CD4-positive, alpha-beta T cell treated with Interleukin-2 at 100 ng/mL for 4 hours (primary cell): ENCODE measurements around the gene GRM4.
"Not testable (repeated sequence)": the region's sequence is repeated elsewhere in the genome, so short reads cannot be mapped to it uniquely, and the experiment has no call there.

ENCODE experiments used
- DNase-seq: peaks from one replicate; pipeline ENCODE4 v3.0.0-alpha.2; 2020; ENCODE audit warnings: low spot score

Gene GRM4

DNA sequence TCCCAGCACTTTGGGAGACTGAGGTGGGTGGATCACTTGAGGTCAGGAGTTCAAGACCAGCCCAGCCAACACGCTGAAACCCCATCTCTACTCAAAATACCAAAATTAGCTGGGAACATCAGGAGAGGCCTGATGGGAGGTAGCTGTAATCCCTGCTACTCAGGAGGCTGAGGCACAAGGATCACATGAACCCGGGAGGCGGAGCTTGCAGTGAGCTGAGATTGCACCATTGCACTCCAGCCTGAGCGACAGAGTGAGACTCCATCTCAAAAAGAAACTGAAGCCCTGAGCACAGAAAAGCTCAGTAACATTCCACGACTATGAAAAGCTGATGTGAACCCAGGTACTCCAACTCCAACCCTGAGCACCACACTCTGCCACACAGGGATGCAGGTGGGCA, 103.9 kb downstream of the GRM4 start:
- not testable (repeated sequence) for DNase-seq

DNA sequence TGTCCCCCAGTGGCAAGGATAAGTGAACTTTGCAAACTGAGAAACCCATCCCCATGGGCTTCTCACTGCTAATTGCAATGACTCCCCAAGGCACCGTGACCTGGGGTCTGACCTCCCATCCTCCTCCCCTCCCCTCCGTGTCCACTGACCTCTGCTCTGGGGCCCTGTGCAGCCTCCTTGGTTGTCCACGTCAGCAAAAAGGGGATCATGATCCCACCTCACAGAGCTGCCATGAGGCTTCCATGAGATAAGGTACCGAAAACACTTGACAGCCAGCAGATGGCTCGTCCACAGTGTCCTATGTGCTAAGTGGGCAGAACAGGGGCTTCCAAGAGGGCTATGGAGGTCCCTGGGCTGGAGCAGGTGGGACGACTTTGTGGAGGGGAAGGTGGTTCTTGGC, 104.5 kb downstream of the GRM4 start:
- DNase-seq = no peak

DNA sequence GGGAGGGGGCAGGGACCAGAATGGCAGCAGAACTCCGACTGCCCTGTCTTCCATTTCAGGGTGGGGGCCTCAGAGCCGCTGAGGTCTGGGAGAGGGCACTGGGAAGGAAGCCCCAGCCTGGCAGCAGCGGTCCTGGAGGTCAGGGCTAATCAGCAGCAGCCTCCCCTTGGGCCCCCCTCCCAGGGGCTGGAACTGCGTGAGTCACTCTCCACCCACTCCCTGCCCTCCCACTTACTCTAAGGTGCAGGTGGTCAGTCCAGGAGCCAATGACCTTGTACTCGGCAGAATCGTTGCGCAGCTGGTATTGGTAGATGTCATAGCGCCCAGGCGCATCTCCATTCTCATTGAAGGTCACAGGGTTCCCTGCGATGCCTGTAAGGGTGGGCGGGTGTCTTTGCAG, 105.9 kb downstream of the GRM4 start:
- DNase-seq = no peak

DNA sequence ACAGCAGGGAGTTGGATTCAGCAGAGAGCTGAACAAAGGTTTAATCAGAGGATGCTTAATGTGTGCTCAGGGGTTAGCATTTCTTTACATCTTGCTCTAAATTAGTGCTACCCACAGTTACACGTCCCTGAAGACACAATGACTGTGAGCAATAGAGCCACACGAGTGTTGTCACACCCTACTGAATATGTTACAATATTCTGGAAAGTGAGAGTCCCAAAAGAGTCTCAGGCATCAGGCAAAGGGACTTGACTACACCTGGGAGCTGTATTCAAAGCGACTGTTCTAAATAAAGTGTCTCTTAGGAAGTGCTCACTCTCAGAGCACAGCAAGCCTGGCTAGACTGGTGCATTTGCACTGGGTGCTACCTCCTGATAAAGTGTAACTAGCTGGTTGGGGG, 108.7 kb downstream of the GRM4 start:
- DNase-seq = no peak

DNA sequence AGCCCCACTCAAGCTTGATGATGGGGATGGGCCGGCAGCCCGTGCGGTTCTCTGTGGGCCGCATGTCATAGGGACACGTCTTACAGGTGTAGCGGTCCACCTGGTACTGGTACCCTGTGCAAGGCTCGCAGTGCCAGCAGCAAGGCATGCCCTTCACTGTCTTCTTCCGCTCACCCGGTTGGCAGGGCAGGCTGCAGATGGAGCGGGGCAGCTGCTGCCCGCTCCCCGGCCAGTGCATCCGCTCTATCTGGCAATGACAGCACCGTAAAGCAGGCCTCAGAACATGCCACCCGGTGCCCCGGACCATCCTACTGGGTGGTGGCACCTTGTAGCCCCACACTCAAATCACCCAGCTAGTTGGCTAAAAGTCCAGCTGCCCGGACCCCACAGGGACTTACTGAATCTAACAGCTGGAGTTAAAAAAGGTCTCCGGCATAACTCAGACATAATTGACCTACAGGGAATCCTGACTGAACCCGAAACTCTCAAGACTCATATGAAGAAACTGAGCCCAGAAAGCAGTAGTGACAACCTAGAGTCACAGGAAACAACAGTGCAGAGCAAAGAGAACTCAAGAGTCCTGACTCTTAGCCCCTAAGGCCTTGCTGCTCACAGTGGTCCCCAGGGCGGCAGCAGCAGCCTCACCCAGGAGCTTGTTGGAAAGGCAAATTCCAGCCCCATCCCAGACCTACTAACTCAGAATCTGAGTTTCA, 109.4 kb downstream of the GRM4 start:
- no peak for DNase-seq

DNA sequence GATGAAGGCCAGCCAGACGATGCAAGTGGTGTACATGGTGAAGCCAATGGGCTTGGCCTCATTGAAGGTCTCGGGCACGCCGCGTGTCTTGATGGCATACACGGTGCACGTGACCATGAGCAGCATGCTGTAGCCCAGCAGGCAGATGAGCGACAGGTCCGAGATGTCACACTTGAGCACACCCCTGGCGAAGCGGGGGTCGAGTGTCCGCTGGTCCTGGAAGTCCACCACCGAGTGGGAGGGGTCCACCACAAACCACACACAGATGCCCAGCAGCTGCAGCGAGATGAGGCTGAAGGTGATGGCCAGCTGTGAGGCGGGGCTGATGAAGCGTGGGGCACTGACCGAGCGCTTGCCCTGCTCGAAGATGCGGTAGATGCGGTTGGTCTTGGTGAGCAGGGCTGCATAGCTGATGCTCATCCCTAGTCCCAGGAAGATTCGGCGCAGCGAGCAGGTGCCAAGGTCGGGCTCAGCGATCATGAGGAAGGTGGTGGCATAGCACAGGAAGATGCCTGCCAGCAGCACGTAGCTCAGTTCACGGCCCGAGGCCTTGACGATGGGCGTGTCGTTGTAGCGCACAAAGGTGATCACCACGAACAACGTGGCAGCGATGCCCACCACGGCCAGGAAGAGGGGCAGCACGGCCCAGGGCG, 110.1 kb downstream of the GRM4 start:
- no peak for DNase-seq

DNA sequence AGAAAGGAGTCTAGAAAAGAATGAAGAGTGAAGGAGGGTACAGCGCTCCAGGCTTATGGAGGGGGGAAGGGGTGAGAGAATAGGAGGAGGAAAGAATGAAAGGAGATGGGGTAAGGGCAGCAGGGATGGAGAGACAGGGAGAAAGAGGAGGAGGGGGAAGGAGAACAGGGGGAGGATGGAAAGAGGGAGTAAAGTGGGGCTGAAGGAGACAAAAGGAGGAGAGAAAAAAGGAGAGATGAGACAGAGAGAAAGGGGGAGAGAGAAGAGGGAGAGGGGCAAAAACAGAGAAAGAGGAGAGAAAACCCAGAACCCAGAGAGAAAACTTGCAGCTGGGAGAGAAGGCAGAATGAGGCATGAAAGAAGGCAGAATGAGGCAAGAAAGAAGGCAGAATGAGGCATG, 110.7 kb downstream of the GRM4 start:
- no peak for DNase-seq

DNA sequence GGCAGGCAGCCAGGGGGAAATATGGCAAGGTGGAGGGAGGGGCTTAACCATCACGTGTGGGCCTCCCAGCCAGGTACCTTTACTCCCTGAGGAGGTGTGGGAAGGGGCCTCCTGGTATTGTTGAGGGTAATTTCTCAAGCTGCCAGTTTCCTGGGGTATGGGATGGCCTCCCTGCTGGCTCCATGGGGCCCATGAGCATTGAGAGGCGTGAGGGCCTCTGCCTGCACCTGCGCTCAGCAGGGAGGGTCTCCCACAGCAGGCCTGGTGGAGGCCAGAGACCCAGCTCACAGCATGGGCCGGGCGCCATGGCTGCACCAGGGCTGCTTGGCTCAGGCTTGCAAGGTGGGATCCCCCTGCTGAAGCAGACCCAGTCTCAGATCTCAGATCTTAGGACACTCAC, 113.0 kb downstream of the GRM4 start:
- no peak for DNase-seq

DNA sequence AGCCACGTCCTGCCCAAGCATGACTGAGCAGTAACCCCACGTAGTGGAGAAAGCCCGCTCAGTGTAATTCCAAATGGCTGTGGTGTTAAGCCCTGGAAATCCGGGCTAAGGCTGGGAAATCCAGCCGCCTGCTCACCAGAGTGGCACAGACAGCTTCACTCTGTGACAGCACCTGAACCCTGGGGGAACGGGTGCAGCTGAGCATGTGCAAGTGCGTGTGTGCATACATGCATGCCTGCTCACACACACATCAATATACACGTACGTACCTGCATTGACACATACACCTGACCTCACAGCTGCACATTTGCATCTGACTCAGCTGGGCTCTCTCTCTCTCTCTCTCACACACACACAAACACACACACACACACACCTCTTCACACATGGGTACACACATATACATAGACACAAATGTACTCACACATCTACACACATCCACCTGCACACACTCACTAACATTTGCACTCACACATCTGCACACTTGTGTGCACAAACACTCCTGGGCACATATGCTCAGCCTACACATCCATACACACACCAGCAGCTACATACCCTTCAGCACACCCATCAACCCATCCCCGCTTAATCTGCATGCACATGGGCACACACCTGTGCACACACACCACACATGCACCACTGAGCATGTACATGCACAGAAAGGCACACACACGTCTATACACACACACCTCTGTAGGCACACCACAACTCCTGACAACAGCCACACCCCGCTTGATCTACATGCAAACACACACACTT, 114.1 kb downstream of the GRM4 start:
- DNase-seq = no peak

DNA sequence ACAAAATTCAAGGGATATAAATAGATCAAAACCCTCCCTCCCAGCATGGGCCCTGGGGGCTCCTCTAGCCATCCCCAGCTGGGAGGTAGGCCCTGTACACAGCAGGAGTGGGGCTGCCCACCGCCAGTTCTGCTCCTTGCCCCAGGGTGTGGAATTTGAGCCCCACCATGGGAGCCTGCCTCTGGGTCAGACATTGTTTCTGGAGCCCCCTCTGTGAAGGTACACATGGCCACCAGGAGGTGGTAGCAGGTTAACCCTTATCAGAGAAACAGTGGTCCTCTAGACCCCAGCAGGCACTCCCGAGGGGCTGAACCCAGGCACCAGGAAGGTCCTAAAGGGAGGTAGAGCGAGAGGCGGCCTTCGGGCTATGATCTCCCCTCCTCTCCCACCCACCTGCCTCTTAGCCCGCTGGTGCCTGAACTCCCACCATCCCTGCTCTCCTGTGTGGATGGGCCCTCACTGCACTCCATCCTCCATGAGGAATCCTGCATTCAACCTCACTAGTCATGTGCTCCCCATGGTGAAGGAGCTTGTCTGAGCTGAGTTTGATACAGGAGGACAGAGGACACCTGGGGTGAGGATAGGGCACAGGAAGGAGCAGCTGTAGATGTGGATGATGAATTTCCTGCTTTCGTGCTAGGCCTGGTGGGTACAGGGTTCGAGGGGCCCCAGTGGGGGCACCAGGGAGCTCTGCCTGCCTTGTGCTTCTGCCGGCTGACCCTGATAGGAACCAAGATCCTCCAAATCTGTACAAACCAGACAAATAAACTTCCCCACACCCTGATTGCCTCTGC, 114.9 kb downstream of the GRM4 start:
- no peak for DNase-seq

DNA sequence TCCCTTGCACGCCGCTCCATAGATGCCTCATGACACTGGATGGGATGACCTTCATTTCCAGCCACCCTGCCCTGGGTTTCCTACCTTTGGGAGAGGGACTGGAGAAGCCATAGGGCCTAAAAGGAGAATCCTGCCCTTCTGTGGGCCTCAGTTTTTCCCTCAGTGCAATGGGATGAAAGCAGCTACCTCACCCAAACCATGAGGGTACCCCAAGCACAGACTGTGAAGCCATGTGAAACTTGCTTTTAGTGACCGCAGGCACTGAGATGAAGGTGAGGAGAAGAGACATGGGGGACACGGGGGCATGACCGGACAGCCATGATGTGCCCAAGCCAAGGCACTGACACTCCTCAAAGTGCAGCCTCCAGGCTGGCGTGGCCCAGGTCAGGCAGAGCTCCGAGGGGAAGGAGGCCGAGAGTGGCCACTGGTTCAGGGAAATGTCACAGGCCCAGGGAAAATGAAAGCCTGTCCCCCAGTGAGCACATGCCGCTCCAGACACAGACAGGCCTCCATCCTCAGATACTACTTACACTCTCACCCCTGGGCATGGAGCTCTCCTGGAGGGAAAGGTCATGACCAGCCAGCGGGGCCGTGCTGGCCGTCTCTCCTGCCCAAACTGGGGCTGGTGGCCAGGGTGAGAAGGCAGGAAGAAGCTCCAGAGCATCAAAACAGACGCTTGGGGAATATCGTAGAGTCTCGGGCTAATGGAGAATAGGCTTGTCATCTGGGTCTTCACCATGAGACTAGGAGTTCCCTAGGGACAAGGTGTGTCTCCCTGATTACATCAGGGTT, 116.2 kb downstream of the GRM4 start:
- no peak for DNase-seq

DNA sequence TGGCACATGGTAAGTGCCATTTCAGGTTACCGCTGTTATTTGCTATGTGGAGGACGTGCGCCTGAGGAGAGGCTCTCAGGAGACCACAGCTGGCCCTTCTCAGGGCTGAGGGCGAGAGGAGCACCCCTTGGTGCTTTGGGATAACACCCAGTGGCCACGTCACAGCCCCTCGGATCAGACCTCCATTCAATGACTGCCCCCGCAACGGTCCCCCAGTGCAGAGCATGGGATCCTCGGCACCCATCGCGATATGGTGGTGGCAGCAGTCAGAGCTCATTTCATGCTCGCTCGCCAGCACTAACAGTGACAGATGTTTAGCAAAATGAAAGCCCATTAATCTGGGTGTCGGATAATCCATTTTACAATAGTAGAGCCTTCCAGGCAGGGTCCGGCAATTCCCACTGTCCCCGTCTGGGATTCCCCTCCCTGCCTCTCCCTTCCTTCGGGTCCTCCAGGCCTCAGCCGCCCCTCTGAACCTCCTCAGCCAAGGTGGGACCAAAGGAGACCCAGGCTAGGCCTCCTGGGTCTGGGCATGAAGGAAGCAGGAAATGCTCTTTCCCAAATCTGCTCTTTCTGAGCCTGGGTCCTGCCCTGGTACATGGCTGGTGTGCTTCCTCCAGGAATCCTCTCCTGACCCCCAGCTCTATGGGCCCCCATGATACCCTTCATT, 117.1 kb downstream of the GRM4 start:
- no peak for DNase-seq

DNA sequence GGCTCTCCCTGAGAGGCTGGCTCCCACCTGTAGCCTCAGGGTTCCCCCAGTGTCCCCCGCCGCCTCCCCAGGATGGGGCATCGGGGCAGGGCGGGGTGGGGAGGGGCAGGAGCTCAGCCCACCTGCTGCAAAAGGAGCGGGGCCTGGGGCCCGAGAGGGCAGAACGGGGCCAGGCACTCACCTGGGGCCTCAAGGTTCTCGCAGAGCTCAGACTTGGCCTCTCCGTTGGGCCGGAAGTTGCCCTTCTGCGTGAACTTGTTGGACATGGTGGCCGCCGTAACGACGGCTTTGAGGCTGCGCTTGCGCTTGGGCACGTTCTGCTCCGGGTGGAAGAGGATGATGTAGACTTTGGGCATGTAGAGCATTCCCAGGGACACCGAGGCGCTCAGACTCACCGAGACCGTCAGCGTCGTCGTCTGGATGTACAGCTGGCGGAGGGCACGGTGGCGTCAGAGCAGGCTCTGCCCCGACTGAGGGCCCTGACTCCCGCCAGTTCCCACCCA, 117.9 kb downstream of the GRM4 start:
- no peak for DNase-seq

DNA sequence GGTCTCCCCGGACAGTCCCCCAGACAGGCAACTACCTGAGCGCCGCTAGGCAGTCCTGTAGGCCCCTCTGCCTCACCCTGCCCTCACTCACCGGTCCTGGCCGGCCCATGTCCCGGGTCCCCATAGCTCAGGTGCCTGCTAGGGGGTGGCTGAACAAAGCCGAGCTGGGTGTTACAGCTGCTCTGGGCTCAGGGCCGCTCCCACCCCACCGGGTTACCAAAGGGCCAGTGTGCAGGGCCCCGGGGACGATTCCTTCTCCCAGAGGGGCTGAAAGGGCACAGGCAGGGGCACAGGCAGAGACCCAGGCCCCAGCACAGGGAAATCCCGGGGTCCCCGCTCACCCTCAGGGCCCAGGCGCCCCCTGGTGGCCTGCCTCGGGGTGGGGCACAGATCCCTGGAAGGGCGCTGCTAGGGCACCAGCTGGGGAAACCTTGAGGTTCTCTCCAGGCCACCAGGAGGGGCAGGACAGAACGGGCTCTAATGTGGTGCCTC, 118.4 kb downstream of the GRM4 start:
- DNase-seq = peak; percentile 53

DNA sequence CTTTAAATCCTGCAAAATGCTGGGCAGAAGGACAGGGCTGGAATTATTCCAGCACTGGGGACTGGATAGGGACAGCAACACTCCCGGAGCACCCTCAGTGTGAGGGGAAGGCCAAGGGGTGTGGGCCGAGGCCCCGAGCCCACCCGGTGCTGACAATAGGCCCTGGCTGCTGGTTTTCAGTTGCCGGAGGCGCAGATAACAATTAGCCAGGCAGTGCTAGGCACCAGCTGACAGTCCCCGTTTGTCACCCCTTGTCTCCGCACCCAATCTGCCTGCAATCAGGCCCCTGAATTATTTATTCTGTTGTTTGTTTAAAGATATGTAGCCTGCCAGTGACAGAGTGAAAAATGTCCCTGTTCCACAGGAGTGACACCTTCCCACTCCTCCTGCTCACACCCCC, 120.0 kb downstream of the GRM4 start:
- DNase-seq = no peak

DNA sequence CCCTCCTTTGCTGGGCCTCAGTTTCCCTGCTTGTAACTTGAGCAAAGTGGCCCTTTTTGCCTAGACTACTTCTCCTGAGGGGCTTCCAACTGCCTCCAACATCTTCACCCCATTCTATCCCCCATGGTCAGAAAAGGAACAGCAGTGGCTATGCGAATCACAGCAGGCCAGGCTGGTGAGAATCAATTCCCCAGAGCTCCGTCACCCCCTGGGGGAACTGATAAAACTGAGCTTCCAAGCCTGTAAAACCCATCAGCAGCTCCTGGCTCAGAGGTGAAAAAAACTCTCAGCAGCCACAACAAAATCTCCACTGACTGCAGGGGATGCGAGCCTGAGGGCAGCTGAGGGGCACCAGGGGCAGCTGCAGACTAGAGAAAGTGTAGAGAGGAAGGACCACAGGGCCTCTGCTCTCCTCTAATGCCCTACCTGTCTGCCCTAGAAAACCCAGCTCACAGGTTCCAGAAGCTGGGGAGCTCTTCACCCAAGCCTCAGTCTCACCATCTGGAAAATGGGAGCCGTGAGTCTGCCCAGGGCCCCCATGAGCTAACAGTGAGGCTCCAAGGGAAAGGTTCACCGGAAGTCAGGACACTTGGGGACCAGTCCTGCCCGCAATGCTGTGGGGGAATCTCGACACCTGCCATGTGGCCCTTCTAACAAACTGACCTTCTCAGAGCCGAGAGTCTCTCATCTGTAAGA, 120.6 kb downstream of the GRM4 start:
- no peak for DNase-seq

DNA sequence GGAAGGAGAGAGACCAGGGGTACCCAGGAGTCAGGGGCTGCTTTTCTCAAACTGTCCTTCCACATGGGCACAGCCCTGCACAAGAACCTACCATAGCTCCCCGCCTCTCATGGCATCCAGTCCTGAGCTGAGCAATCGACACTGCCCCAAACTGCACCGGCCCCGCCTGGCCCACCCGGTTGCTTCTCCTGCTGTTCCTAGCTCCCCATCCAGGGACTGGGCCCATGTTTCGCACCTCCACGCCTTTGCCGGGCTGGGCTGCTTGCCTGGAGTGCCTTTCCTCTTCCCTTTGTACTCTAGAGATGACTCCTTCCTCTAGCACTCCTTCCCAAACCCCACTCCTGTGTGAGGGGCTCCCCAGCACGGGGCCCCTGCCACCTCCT, 123.0 kb downstream of the GRM4 start:
- no peak for DNase-seq

DNA sequence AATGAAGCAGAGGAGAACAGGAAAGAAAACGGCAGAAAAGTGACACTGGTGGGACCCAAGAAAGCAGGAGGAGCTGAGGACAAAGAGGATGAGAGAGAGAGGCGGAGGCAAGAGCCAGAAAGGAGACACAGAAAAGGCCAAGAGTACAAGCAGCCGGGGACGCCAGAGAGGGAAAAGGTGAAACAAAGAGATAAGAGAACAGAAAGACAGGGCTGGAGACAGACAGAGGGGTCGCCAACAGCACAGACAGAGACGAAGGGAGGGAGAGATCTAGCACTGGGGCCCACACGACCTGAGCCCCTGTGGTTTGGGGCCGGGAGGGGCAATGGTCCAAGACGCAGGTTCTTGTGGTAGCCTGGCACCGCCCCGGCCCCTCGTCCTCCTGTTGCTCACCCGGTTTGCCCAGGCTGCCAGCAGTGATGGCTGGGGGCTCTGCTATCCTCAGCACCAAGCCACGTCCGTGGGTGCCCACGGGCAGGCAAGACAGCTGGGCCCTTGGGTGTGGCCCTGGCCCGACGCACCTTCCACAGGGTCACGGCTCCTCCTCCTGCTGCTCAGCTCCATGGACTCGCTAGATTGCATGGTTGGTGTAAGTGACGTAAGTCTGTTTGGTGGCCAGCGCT, 123.5 kb downstream of the GRM4 start:
- DNase-seq = no peak

DNA sequence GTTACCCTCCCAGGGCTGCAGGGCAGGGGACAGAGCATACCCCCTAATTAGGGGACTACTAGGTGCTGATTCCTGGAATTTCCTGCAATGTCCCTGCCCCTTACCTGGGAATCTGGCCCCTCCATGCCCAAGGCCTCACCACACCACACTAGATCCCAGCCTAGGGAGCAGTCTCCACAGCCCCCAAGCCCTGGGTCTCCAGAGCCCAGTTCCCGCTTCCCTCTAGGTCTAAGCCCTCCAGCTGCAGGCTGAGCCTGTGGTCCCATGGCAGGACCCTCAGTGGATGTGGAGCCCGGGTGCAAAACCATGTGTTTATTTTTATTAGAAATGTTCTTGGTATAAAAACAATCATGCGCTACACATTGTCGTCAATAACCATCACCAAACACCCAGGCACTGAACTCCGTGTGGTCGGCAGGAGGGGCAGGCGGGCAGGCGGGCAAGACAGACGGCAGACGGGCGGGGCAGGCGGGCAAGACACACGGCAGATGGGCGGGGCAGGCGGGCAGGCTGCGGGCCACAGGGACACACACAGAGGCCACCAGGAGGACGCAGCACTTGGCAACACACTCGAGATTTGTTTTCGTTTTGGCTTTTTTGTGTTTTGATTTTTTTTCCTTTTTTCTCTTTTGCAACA, 124.2 kb downstream of the GRM4 start:
- no peak for DNase-seq
